GM21737 (cell line): Measurements from ENCODE around the gene NTN4.
"Not testable (repeated sequence)": the region's sequence is repeated elsewhere in the genome, so short reads cannot be mapped to it uniquely, and the experiment has no call there.

Source experiments
- ATAC-seq: cut with Tn5 transposase; IDR thresholded peaks from one replicate; pipeline ENCODE4 v1.9.1; 2021; ENCODE audit warnings: mild to moderate bottlenecking, moderate library complexity; ENCODE audit not compliant: unreplicated experiment

Gene NTN4

GRCh38 chr12:95790033-95790916, at the start of gene NTN4:
NTN4 (minus strand) TSS chr12:95790764; CDS start chr12:95790309, 455 bp downstream.
- ATAC-seq: no peak

DNA sequence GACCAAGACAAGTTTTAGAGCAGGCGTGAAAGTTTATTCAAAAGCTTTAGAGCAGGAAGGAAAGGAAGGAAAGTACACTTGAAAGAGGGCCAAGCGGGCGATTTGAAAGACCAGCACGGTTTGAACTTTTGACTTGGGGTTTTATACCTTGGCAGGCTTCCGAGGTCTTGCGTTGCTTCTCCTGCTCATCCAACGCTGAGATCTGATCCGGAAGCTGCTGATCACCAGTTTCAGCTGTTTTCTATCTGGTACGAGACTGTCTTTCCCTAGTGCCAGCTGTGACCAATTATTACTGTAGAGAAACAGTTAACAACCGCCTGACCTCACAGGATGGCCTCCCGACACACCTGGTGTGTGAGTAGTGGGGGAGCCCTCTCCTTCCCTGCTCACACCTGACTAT, 47.6 kb upstream of the NTN4 start:
- ATAC-seq: no peak

DNA sequence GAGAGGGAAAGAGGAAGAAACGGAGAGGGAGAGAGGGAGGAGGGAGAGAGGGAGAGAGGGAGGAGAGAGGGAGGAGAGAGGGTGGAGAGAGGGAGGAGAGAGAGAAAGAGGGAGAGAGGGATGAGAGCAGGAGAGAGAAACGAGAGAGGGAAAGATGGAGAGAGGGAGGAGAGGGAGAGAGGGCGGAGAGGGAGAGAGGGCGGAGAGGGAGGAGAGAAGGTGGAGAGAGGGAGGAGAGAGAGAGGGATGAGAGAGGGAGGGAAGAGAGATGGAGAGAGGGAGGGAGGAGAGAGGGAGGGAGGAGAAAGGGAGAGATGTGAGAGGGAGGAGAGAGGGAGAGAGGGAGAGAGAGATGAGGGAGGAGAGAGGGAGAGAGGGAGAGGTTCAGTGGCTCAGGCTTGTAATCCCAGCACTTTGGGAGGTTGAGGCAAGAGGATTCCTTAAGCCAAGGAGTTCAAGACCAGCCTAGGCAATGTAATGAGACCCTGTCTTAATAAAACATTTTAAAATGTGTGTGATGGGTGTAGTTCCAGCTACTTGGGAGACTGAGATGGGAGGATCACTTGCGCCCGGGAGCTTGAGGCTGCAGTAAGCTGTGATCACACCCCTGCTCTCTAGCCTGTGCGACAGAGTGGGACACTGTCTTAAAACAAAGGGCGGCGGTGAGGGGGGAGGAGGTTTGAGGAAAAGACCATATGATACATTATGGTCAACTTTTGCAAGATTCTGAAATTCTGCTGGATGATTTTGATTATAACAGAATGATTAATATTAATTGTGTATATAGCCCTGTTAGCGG, 46.9 kb upstream of the NTN4 start:
- no peak for ATAC-seq

GRCh38 chr12:95836630-95837239, 46.2 kb upstream of the NTN4 start:
- no peak for ATAC-seq

- no peak for ATAC-seq
These were observed 45.6 kb upstream of the NTN4 start for GRCh38 chr12:95836185-95836609.

DNA sequence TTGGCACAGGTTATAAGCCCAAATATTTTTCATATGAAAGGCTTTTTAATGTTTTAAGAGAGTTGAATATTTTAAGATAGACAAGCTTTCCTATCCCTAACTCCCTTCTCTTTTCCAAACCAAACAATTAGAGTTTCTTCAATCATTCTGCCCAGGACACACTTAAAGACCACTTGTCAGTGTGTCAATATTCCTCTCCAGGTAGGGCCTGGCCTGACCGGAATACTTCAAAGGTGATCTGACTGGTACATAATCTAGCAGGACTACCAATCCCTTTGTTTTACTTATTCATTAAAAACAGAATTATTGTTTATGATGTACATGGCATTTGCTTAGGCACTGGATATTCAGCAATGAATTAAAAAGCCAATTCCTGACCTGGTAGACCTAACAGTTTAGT, 44.0 kb upstream of the NTN4 start:
- no peak for ATAC-seq

DNA sequence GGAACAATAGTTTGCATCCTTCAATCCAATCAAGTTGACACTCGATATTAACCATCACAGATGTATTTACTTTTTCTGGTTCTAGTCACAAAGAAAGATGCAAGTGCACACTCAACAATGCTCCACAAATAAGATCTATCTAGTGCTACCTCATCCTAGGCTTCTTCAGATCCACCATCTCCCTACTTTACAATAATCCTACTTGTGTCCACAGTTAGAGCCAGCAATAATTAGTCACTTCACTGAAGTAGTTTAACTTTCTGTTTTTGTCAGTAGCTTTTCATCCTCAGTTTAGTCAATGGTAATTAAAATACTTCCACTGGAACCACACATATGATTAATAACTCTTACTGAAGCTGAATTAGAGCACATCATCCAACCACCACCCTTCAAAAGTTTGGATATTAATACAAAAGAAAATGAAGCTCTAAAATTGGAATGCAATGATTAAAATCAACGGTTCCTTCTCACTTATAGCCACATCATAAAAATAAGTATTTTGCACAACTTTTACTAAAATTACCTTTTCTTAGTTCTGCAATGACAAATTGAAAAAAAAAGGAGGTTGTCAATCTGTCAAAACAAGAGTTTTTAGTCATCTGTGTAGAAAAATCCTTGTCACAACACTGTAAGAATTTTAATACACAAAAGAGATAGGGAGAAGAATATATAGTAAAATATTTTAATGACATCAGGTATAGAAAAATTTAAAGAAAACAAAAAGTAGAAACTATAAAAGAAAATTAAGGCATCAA, 39.9 kb upstream of the NTN4 start:
- no peak for ATAC-seq

DNA sequence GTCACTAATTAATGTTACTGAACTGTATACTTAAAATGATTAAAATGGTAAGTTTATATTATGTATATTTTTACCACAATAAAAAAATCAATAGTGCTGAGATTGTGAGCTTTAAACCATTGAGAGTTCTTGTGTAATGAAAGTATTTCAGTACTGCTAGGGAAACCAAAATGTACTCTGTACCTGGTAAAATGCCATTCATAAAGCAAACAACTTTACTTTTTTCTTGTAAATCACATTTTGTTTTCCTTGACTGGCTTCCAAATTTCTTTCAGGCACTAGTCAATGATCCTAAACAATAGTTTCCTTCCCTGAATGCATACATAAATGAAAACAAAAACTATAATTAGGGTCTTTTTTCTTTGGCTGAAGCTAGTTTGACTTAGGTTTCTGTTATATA, 38.8 kb upstream of the NTN4 start:
- no peak for ATAC-seq

- no peak for ATAC-seq
These were observed 29.6 kb upstream of the NTN4 start for GRCh38 chr12:95820096-95820703.

- ATAC-seq: no peak
These were observed 25.2 kb upstream of the NTN4 start for GRCh38 chr12:95815632-95816212.

GRCh38 chr12:95812155-95812554, 21.6 kb upstream of the NTN4 start:
- ATAC-seq: not testable (repeated sequence)

DNA sequence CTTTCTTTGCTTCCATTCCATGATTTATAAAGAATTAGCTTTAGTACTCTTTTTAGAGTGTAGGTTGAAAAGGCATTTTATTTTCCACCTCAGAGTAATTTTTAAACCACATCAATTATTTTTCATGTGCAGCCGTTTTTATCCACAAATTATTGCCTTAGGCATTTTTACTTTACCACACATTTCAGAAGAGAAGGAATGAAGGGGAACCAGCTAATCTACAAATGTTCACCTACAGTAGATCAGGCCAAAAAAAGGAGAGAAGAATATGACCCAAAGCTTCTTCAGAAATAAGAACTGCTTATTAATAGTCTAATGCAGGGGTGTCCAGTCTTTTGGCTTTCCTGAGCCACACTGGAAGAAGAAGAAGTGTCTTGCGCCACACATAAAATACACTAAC, 19.8 kb upstream of the NTN4 start:
- no peak for ATAC-seq

DNA sequence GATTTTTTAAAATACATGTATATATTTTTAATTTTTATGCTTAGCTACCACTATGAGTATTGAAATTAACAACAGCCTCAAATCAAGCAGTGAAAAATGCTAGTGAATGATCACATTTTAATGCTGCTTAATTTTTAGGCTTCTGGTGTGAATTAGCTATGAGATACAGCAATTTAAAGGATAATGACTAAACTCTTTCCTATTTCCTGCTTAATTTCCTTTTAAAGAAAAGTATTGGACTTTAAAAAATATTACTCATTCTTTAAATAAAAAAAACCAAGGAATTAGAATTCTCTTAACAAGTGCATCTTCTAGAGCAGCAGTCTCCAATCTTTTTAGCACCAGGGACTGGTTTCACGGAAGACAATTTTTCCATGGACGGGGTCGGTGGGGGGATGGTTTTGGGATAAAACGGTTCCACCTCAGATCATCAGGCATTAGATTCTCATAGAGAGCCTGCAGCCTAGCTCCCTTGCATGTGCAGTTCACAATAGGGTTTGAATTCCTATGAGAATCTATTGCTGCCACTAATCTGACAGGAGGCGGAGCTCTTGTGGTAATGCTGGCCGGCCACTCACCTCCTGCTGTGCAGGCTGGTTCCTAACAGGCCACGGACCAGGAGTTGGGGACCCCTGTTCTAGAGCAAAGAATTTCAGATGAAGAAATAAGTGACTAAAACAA, 18.6 kb upstream of the NTN4 start:
- no peak for ATAC-seq

DNA sequence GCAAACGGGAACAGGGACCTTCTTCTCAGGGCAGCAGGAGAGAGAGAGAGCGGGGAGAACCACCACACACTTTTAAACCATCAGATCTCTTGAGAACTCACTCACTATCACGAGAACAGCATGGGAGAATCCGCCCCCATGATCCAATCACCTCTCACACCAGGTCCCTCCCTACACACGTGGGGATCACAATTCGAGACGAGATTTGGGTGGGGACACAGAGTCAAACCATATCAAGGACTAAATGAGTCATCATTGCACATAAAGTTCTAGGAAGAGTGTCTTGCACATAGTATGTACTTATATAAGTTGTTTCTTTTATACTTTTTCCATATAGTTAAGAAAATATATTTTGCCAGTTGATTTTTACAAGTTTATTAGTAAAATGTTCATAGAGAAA, 17.6 kb upstream of the NTN4 start:
- ATAC-seq: no peak

DNA sequence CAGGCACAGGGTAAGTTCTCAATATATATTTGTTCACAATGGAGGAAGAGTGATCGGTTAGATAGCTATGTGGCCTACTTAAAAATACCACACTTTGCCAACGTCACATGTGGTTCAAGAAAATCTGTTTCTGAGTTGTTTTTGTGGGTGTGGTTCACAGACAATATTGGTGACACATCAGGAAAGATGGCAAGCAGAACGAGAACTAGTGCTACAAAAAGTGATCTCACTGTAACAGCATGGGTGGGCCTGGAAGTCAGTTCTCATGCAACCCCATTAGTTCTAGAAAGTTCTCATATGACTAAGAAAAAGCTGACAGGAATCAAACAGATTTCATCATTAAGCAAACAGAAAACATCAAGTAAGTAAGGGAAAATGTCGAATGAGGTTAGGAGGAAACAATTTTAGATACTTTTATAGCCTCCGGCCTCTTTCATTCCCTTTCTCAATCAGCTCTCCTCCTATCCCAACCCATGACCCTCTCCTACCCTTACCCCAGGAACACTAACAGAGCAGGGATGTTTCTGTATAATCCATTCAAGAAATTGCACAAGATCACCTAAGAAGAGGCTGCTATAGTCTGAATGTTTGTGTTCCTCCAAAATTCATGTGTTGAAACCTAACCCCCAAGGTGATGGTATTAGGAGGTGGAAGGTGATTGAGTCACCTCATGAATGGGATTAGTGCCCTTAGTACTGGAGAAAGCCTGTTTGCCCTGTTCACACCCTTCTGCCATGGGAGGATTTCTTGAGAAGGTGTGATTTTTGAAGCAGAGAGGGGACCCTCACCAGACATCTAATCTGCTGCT, 15.5 kb upstream of the NTN4 start:
- no peak for ATAC-seq

GRCh38 chr12:95804291-95804690, 13.7 kb upstream of the NTN4 start:
- ATAC-seq: no peak

- ATAC-seq: no peak
These were observed 13.3 kb upstream of the NTN4 start for GRCh38 chr12:95803817-95804216.

DNA sequence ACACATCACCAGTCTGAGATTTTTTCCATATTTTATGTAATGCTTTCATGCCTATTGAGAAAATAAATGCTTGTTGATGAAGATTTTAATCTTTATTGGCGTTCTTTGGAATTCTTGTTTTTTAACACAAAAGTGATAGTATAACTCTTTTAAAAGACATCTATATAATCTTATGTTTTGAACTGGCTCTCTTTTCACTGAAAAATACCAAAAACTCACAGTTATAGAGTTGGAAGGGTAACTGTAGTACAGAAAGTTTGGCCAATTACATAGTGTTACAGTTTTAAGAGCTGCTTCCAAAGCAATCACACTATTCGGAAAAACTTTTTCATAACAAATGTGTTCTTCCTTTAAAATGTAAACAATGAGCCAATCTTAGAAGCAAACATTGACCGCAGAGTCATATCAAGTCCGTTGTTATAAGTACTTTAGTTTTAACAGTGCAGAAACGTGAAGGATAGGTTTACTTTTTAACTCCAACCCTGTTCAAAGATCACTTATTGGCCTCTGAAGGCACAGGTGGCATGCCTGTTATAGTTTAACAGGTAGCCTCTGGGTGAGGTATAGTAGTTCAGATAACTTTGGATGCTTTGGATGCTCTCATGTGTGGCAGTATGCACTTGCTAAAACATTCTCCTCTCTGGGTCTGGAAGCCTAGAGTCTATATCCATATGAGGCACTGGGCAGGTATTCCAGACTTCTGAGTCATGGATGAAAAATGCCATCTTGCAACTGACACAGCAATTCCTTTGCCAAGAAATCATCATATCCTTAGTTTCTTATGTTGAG, 12.1 kb upstream of the NTN4 start:
- ATAC-seq: no peak
